AG09309 (cell line): Measurements from ENCODE around the gene CUEDC2.
A peak's percentile ranks its signal among the peaks of the same experiment; 100 is the strongest.

Experiments used
- DNase-seq: peaks from one replicate; pipeline ENCODE4 v3.0.0-alpha.2; 2010; ENCODE audit warnings: low read depth
- H3K4me3 ChIP-seq: 2 replicates; pipeline ENCODE4 v1.5.1; 2011; ENCODE audit warnings: mild to moderate bottlenecking, low read depth, low read length, moderate library complexity; ENCODE audit not compliant: control insufficient read depth
- TF ChIP-seq, protein P1 (sequence below): IDR thresholded peaks from 2 replicates; pipeline ENCODE4 v1.5.1; 2011; ENCODE audit warnings: mild to moderate bottlenecking, low read depth, low read length, inconsistent platforms; ENCODE audit not compliant: insufficient read depth, control insufficient read depth; ENCODE audit errors: missing control alignments

The CUEDC2 gene

GRCh38 chr10:102396730-102397151 lies 35.6 kb downstream of the CUEDC2 start:
- TF ChIP-seq, protein P1, sequence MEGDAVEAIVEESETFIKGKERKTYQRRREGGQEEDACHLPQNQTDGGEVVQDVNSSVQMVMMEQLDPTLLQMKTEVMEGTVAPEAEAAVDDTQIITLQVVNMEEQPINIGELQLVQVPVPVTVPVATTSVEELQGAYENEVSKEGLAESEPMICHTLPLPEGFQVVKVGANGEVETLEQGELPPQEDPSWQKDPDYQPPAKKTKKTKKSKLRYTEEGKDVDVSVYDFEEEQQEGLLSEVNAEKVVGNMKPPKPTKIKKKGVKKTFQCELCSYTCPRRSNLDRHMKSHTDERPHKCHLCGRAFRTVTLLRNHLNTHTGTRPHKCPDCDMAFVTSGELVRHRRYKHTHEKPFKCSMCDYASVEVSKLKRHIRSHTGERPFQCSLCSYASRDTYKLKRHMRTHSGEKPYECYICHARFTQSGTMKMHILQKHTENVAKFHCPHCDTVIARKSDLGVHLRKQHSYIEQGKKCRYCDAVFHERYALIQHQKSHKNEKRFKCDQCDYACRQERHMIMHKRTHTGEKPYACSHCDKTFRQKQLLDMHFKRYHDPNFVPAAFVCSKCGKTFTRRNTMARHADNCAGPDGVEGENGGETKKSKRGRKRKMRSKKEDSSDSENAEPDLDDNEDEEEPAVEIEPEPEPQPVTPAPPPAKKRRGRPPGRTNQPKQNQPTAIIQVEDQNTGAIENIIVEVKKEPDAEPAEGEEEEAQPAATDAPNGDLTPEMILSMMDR: no peak
- DNase-seq: no peak
- peak overlapping the region; percentile 75 for H3K4me3 ChIP-seq

DNA sequence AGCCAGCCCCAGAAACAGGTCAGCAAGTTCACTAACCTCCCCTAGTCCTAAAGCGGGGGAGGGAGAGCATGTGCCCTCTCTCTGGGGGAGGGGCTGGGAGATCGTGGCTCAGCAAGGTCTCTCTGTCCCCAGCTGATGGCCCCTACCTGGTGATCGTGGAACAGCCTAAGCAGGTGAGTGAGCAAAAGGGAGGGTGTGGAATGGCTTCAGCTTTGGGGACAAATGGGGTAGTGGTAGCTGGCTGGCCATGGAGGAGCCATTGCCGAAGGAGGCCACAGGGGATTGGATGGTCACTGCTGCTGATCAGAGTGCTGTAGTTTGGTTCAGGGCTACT lies 36.1 kb downstream of the CUEDC2 start:
- DNase-seq: no peak

GRCh38 chr10:102395400-102396316 lies 36.7 kb downstream of the CUEDC2 start, which contains the start of gene NFKB2:
NFKB2 (plus strand) TSS chr10:102395705; CDS start chr10:102395960, 255 bp downstream.
- peak within 1 kb of the TSS; percentile 75 for H3K4me3 ChIP-seq
- DNase-seq: peak; percentile 28
- TF ChIP-seq, protein P1: no peak

More for the DNA sequence above, 36.1 kb downstream of the CUEDC2 start:
- H3K4me3 ChIP-seq: peak overlapping the region; percentile 75
- TF ChIP-seq, protein P1: no peak

GRCh38 chr10:102394801-102395399 lies 37.5 kb downstream of the CUEDC2 start:
- peak overlapping the region; percentile 75 for H3K4me3 ChIP-seq
- no peak for DNase-seq
- TF ChIP-seq, protein P1: no peak

GRCh38 chr10:102394079-102394800 lies 38.1 kb downstream of the CUEDC2 start:
- peak overlapping the region; percentile 75 for H3K4me3 ChIP-seq
- peak; percentile 40 for DNase-seq
- TF ChIP-seq, protein P1: peak; percentile 90

DNA sequence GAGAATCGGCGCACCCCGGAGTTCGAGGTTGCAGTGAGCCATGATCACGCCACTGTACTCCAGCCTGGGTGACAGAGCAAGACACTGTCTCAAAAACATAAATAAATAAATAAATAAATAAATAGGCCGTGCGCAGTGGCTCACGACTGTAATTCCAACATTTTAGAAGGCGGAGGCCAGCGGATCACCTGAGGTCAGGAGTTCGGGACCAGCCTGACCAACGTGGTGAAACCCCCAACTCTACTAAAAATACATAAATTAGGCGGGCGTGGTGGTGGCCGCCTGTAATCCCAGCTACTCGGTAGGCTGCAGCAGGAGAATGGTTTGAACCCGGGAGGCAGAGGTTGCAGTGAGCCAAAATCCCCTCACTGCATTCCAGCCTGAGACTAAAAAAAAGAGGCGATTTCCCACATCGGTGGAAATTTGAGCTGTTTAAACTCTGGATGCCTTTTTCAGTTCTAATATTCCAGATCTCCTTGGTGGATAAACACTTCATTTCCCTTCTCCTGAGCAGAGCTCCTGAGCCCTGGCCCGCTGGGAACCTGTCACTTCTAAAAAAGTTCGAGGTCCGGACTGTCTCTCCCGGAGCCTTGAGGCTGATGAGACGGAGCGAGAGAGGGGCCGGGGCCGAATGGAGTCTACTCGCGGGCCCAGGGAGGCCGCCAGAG lies 38.8 kb downstream of the CUEDC2 start:
- no peak for DNase-seq

More for the DNA sequence above, 38.8 kb downstream of the CUEDC2 start:
- H3K4me3 ChIP-seq: peak overlapping the region; percentile 75
- TF ChIP-seq, protein P1: no peak
